NCI-H510A treated with DMSO at 0.1 percent for 48 hours (cell line): ENCODE results near the gene AGAP2.
"Not testable (repeated sequence)": the region's sequence is repeated elsewhere in the genome, so short reads cannot be mapped to it uniquely, and the experiment has no call there.

Experiments used
- DNase-seq: peaks from one replicate; lab custom pipeline; 2025; lab: John Stamatoyannopoulos, UW

AGAP2 gene

GRCh38 chr12:57738661-57739237, at the start of gene AGAP2:
AGAP2 (minus strand) TSS chr12:57738742; CDS start chr12:57738246, 496 bp downstream.
- DNase-seq: no peak

- no peak for DNase-seq
These were observed 45.3 kb upstream of the AGAP2 start for GRCh38 chr12:57783861-57784260.

DNA sequence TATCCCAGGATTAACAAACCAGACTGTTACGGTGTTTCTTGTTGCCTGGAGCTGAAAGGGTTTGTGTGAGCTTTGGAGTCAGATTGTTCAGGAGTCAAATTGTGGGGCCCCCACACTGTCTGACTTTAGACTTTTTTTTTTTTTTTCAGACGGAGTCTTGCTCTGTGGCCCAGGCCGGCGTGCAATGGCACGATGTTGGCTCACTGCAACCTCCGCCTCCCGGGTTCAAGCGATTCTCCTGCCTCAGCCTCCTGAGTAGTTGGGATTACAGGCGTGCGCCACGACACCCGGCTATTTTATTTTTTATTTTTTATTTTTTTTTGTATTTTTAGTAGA, 44.9 kb upstream of the AGAP2 start:
- DNase-seq: no peak

GRCh38 chr12:57782608-57783465, 44.3 kb upstream of the AGAP2 start, which contains the start of gene TSFM:
TSFM (plus strand) TSS chr12:57782787; CDS start chr12:57782802, 15 bp downstream.
- peak; percentile 97 for DNase-seq

GRCh38 chr12:57782243-57782607, 43.7 kb upstream of the AGAP2 start:
- no peak for DNase-seq

DNA sequence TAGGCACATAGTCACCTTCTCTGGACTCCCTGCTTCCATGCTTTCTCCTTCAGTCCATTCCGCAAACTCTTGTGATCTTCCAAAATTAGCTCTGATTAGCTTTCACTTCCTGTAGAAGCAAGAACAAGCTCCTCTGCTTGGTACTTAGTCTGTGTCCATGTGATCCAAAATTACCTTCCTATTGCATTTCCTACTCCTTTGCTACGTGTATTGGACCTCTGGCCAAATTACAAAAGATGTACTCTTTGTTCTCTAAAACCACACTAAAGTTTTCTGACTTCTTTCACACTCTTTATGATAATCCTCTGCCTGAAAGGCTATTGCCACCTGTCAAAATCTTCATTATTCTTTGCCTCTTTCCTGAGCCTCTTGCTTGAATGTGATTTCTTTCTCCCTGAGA, 43.3 kb upstream of the AGAP2 start:
- no peak for DNase-seq

- no peak for DNase-seq
These were observed 42.7 kb upstream of the AGAP2 start for GRCh38 chr12:57781244-57781643.

- DNase-seq: no peak
These were observed 41.8 kb upstream of the AGAP2 start for GRCh38 chr12:57780284-57780897.

DNA sequence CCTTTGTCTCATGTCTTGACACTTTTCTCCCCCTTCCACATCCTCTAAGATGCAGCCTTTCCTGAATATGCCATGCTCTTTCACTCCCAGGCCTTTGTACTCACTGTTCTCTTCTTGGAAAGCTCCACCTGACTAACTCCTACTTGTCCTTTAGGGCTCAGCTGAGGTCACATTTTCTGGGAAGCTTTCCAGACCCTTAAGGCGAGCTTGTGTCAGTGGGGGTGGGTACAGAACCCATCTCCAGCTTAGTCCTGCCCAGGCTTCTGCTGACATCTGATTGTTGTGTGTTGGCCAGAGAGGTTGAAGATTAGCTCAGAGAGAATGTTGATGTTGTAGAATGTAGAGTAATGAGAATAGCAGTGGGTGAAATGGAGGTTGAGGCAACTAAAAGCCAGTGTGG, 41.2 kb upstream of the AGAP2 start:
- no peak for DNase-seq

DNA sequence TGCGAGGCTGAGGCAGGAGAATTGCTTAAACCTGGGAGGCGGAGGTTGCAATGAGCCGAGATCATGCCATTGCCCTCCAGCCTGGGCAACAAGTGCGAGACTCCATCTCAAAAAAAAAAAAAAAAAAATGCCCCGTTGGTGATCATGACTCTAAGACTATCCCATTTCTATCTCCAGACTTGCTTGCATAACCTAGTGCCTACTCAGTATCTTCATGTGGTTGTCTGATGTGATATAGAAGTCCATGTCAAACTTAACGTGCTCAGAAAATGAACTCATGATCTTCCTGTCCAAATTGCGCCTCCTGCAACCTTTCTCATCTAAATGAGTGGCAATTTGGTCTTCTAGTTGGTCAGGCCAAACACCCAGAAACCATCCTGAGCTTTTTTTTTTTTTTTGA, 39.4 kb upstream of the AGAP2 start:
- no peak for DNase-seq

- no peak for DNase-seq
These were observed 38.8 kb upstream of the AGAP2 start for GRCh38 chr12:57777367-57777766.

- no peak for DNase-seq
These were observed 37.7 kb upstream of the AGAP2 start for GRCh38 chr12:57776247-57776587.

DNA sequence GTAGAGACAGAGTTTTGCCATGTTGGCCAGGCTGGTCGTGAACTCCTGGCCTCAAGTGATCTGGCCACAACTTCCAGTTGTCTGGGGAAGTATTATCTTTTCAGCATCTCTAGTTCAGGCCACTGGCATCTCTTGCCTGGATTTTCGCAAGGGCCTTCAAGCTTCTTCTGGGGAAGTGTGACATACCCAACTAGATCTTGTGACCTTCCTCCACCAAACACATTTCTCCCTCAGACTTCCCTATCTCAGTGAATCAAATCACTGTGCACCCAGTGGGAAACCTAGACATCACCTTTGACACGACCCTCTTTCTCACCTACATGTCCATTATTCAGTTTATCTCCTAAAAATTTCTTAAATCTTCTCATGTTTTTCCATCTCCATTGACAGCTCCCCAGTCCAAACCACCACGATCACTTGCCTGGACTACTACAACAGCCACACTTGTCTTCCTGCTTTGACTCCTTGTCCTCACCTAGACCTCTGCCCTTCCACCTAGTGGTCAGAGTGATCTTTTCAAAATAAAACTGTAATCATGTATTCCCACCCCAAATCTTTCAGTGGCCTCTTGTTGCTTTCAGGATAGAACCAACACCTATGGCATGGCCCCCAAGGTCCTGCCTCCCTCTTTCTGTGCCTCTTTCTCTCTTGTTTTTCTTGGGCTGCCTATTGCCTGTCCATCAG, 37.2 kb upstream of the AGAP2 start:
- no peak for DNase-seq

DNA sequence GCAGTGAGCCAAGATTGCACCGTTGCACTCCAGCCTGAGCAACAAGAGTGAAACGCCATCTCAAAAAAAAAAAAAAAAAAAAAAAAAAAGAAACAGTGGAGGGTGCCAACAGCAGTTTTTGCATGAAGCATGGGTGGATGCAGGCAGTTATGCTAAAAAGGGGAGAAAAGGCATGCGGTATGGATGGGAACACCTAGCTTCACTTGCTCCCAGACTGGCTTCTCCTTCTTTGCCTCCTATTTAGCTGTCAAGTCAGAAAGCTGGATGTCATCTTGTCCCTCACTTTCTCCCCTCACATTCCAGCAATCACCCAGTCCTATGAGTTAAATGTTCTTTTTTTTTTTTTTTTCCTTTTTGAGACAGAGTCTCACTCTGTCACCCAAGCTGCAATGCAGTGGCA, 36.5 kb upstream of the AGAP2 start:
- DNase-seq: no peak

- DNase-seq: not testable (repeated sequence)
These were observed 36.1 kb upstream of the AGAP2 start for GRCh38 chr12:57774634-57775033.

- DNase-seq: peak; percentile 83
These were observed 34.1 kb upstream of the AGAP2 start, which contains the start of gene EEF1AKMT3 for GRCh38 chr12:57772429-57773322. EEF1AKMT3 (plus strand) TSS chr12:57772614; CDS start chr12:57772725, 111 bp downstream.

DNA sequence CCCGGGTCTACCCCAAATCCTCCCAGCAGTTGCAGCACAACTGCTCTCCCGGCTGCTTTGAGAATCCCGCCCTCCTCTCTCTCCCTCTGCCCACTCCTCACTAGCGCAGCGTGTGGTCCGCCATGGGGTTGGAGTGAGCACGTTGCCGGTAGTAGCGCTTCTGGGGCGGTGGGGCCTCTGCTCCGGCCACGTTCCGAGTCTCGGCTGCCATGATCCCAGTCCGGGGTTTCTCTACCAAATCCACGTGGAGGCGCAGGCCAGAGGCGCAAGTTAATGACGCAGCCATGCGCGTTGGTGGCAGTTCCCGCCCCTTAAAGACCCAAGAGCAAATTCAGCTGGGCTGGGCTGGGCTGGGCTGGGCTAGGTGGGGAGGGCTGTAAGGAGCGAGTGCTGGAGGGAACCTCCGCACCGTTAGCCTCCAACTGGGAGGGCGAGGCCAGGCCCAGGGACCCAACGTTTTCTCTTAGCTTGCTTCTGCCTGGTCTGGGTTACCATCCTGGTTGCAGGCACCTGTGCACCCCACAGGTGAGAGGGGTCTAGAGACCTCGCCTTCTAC, 33.4 kb upstream of the AGAP2 start, which contains the start of gene METTL1:
Gene METTL1 (minus strand): TSS at position 233 of the 556 bp plus-strand sequence. CDS start 22 bp downstream, at position 211.
- DNase-seq: peak; percentile 96

DNA sequence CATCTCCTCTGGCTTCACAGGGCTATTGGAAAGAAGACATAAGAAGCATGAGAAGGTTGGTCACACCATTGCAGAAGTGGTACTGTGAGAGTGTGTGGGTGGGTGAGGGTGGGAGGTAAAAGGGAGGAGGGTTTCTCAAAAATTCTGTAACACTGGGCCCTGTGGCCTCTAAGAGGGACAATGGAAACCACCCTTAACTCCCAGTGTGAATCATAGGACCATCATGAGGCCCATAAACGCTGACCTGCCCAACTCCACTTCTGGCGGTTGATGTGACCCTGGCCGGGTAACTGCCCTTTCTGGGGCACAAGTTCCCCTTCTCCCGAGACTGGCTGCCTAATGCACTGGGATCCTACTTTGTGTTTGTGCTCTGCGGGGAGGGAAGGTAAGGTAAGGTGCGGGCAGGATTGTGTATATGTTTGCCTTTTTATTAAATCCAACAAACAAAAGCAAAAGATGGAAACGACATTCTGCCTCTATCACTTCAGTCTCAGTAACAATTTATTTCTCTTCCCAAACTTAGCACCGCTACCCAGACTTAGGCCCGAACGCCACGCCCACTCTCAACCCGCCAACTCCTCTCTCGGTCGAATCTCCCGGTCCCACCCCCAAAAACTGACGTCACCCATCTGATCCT, 32.8 kb upstream of the AGAP2 start:
- peak; percentile 96 for DNase-seq

DNA sequence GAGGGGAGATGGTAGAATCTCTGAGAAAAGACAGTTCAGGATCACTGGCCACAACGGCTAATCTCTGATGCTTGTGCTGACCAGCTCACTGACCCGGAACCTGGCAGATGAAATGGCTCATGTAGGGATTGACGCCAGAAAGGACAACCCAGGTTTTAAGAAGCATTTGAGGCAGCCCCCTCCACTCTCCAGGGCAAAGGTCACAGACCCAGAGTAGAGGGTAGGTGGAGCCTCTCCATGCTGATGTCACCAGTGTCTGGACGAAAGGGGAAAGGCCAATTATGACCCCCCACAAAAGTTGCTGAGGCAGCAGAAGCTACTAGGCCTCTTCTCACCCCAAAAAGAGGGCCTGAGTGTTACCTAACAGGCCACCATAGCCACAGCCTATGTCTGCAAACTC, 32.2 kb upstream of the AGAP2 start:
- DNase-seq: no peak

GRCh38 chr12:57769594-57769993, 31.1 kb upstream of the AGAP2 start:
- DNase-seq: no peak

GRCh38 chr12:57767876-57768275, 29.3 kb upstream of the AGAP2 start:
- no peak for DNase-seq
